HL-60 (cell line): Measurements from ENCODE around the gene CARD6.

Experiments used
- CTCF ChIP-seq: IDR thresholded peaks from one replicate; pipeline ENCODE4 v1.5.1; 2011; ENCODE audit warnings: low read length, control low read depth, inconsistent platforms; ENCODE audit not compliant: insufficient read depth
- POLR2AphosphoS5 ChIP-seq: IDR thresholded peaks from 2 replicates; pipeline ENCODE4 v1.6.1; 2012; ENCODE audit warnings: low read depth

- TF ChIP-seq CTCF (no peak), POLR2AphosphoS5 (no peak)
Measured at GRCh38 chr5:40904994-40905306, 63.8 kb downstream of the CARD6 start.
